SK-N-SH (cell line): ENCODE results near the gene CUX1. TPM values are rescaled to one million over a fixed set of nuclear protein-coding genes. Genes with fewer than 3 reads are reported as not detected.

Experiments
- CTCF ChIA-PET: fragments of 300-600, 350-600 bp; formaldehyde crosslinking; extraction: SDS; loops from one replicate; lab custom pipeline; 2021; lab: Yijun Ruan, JAX
- POLR2A ChIA-PET: fragments of 350-600 bp; sonication (Branson Sonifier 250); formaldehyde crosslinking; extraction: SDS; loops from one replicate; lab custom pipeline; 2020; ENCODE audit warnings: antibody characterized with exemption, inconsistent platforms; lab: Yijun Ruan, JAX
- DNase-seq: peaks from one replicate; pipeline ENCODE4 v3.0.0; 2012
- H2AFZ ChIP-seq: fragments of 200-600 bp; sonication (generic); 2 replicates; pipeline ENCODE4 v1.8.1; 2016; ENCODE audit warnings: antibody characterized with exemption, mild to moderate bottlenecking, low read depth
- H3F3A ChIP-seq: fragments of 200-600 bp; sonication (generic); replicated peaks from 2 replicates; pipeline ENCODE3; 2016; ENCODE audit warnings: antibody characterized with exemption, mild to moderate bottlenecking; ENCODE audit not compliant: insufficient read depth
- H3K27ac ChIP-seq, 2 experiments: fragments of 200-500 bp in 1 of 2; fragments of 200-600 bp in 1 of 2; sonication (Bioruptor generic) in 1 of 2; sonication (generic), shearing (Covaris generic) in 1 of 2; 2 replicates each; pipeline versions ENCODE4 v1.5.1 to v1.6.1; 2014 to 2016; ENCODE audit warnings: low read depth in 2 of 2, inconsistent platforms in 1 of 2, low read length in 1 of 2, mild to moderate bottlenecking in 1 of 2, mixed read lengths in 1 of 2
- H3K27me3 ChIP-seq: fragments of 200-600 bp; sonication (generic), shearing (Covaris generic); 2 replicates; pipeline ENCODE4 v1.6.1; 2016; ENCODE audit warnings: mixed run types; ENCODE audit not compliant: insufficient read depth
- H3K36me3 ChIP-seq, 2 experiments: fragments of 200-500 bp in 1 of 2; fragments of 200-600 bp in 1 of 2; sonication (Bioruptor generic) in 1 of 2; sonication (generic) in 1 of 2; replicated peaks in 1 of 2; 2 replicates each; pipeline versions ENCODE3 to v1.5.1; 2014 to 2016; ENCODE audit warnings: low read length in 1 of 2, mild to moderate bottlenecking in 1 of 2; ENCODE audit not compliant: insufficient read depth in 2 of 2, control insufficient read depth in 1 of 2
- H3K4me1 ChIP-seq, 2 experiments: fragments of 200-500 bp in 1 of 2; fragments of 200-600 bp in 1 of 2; sonication (Bioruptor generic) in 1 of 2; sonication (generic), shearing (Covaris generic) in 1 of 2; 2 replicates each; pipeline versions ENCODE4 v1.5.1 to v1.6.1; 2014 to 2016; ENCODE audit warnings: low read depth in 1 of 2, low read length in 1 of 2, mixed run types in 1 of 2; ENCODE audit not compliant: insufficient read depth in 2 of 2, control insufficient read depth in 1 of 2
- H3K4me2 ChIP-seq: fragments of 200-600 bp; sonication (generic), shearing (Covaris generic); 2 replicates; pipeline ENCODE4 v1.6.1; 2017; ENCODE audit warnings: mixed run types
- H3K4me3 ChIP-seq, 2 experiments: fragments of 200-500 bp in 1 of 2; fragments of 200-600 bp in 1 of 2; sonication (Bioruptor generic) in 1 of 2; sonication (generic), shearing (Covaris generic) in 1 of 2; 2 replicates each; pipeline versions ENCODE4 v1.5.1 to v1.8.1; 2014 to 2016; ENCODE audit warnings: low read depth in 2 of 2, inconsistent platforms in 1 of 2, low read length in 1 of 2, mild to moderate bottlenecking in 1 of 2, mixed read lengths in 1 of 2, moderate library complexity in 1 of 2
- H3K79me2 ChIP-seq: fragments of 200-600 bp; sonication (generic); 2 replicates; pipeline ENCODE4 v1.8.1; 2017; ENCODE audit warnings: mild to moderate bottlenecking; ENCODE audit not compliant: insufficient read depth
- H3K9ac ChIP-seq: fragments of 200-600 bp; sonication (generic); 2 replicates; pipeline ENCODE4 v1.6.1; 2017; ENCODE audit warnings: mixed run types
- H3K9me2 ChIP-seq: fragments of 200-600 bp; sonication (generic); 2 replicates; pipeline ENCODE4 v1.6.1; 2017; ENCODE audit warnings: mixed run types
- H3K9me3 ChIP-seq: fragments of 200-600 bp; sonication (generic); 2 replicates; pipeline ENCODE4 v1.6.1; 2017; ENCODE audit warnings: mixed run types, mild to moderate bottlenecking, moderate library complexity
- H4K20me1 ChIP-seq: fragments of 200-600 bp; sonication (generic); 2 replicates; pipeline ENCODE4 v1.6.1; 2017; ENCODE audit warnings: mild to moderate bottlenecking, mixed run types; ENCODE audit not compliant: insufficient read depth
- EP300 ChIP-seq, 2 experiments: IDR thresholded peaks; 2 replicates each; pipeline versions ENCODE4 v1.4.0 to v1.6.1; 2012; ENCODE audit warnings: borderline replicate concordance in 1 of 2, low read depth in 1 of 2, low read length in 1 of 2
- FOSL2 ChIP-seq: IDR thresholded peaks from 2 replicates; pipeline ENCODE4 v1.4.0; 2012; ENCODE audit warnings: low read depth, mild to moderate bottlenecking, moderate library complexity, borderline replicate concordance
- FOXJ3 ChIP-seq: sonication (generic); formaldehyde crosslinking; IDR thresholded peaks from 2 replicates; pipeline ENCODE4 v1.5.1; 2020; ENCODE audit warnings: mild to moderate bottlenecking, missing genetic modification reagents
- GABPA ChIP-seq: IDR thresholded peaks from 2 replicates; pipeline ENCODE4 v1.4.0; 2012; ENCODE audit warnings: low read depth, mild to moderate bottlenecking
- GATA2 ChIP-seq: sonication (generic); formaldehyde crosslinking; IDR thresholded peaks from 2 replicates; pipeline ENCODE4 v1.5.0; 2020; ENCODE audit warnings: mild to moderate bottlenecking, missing genetic modification reagents
- POLR2AphosphoS5 ChIP-seq: IDR thresholded peaks from 2 replicates; pipeline ENCODE4 v1.6.1; 2012; ENCODE audit warnings: low read depth, low read length
- RAD21 ChIP-seq: IDR thresholded peaks from 2 replicates; pipeline ENCODE4 v1.6.1; 2012; ENCODE audit warnings: mild to moderate bottlenecking, low read length
- RXRA ChIP-seq: IDR thresholded peaks from 2 replicates; pipeline ENCODE4 v1.4.0; 2012; ENCODE audit warnings: low read depth, mild to moderate bottlenecking, borderline replicate concordance
- TCF12 ChIP-seq: IDR thresholded peaks from 2 replicates; pipeline ENCODE4 v1.4.0; 2012
- TEAD4 ChIP-seq: IDR thresholded peaks from 2 replicates; pipeline ENCODE4 v1.4.0; 2012; ENCODE audit warnings: mild to moderate bottlenecking, borderline replicate concordance; ENCODE audit not compliant: insufficient read depth
- WGBS: methylation state at CpG from one replicate; pipeline ENCODE4 v1.1.6; 2017; ENCODE audit warnings: low lambda C conversion rate; 5-methylcytosine and 5-hydroxymethylcytosine counted together
- polyA plus RNA-seq, 3 experiments: library from polyadenylated mRNA; depleted of rRNA; stranded (reverse); fragments of >200 nt; gene quantifications; 2 replicates each; pipeline ENCODE4 v1.2.3, GENCODE V29; 2012
- TF ChIP-seq, protein P1 (sequence below): fragments of 200-600 bp; sonication (generic); IDR thresholded peaks from 2 replicates; pipeline ENCODE4 v1.6.1; 2017; ENCODE audit warnings: antibody characterized with exemption, mild to moderate bottlenecking, moderate library complexity
- TF ChIP-seq, protein P2 (sequence below): IDR thresholded peaks from 2 replicates; pipeline ENCODE4 v1.6.1; 2012; ENCODE audit warnings: mild to moderate bottlenecking, low read depth, low read length, moderate library complexity
- TF ChIP-seq, protein P3 (sequence below): IDR thresholded peaks from 2 replicates; pipeline ENCODE4; 2012
- TF ChIP-seq, protein P4 (sequence below): IDR thresholded peaks from 2 replicates; pipeline ENCODE4 v1.4.0; 2012; ENCODE audit warnings: low read depth, borderline replicate concordance
- TF ChIP-seq, protein P5 (sequence below): IDR thresholded peaks from 2 replicates; pipeline ENCODE4 v1.4.0; 2012; ENCODE audit warnings: low read depth

Gene CUX1
- polyA plus RNA-seq, 1 of the 3 experiments (the other 2 are of a cell fraction), result 68.6 TPM

DNA sequence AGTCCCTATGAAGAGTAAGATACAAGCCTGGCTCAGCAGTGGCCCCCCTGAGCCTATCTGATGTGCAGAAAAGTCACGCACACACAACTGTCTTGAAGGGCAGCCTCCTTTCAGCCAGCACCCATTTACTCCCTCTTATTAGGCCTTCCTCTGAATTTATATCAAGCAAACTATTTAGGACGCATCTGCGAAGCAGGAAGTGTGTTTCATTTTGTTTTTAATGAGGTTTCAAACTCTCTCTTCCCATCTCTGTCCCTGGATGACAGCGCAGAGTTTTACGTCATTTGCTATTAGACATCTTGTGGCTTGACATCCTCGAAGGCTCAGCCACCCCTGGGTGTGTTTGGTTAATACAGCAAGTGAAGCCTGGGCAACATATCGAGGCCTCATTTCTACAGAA is 79.5 kb downstream of the CUX1 start:
- Histone ChIP-seq H3K9me2 (no peaks in the 10 kb centered on the region), H2AFZ (no peak overlapping the region), H3K79me2 (peaks cover 93% of the 10 kb centered on the region), H3K4me1 (peaks cover 21 to 22% of the 10 kb centered on the region in 2 experiments; a peak in 3 of 4 replicates), H3K36me3 (no peaks in the 10 kb centered on the region), H3K9ac (no peak overlapping the region), H3K27me3 (no peaks in the 10 kb centered on the region), H3K9me3 (no peaks in the 10 kb centered on the region), H3K27ac (no peak overlapping the region), H3F3A (no peaks in the 10 kb centered on the region), H3K4me2 (no peak overlapping the region), H3K4me3 (no peak overlapping the region), H4K20me1 (peaks cover 53% of the 10 kb centered on the region)
- WGBS, result 96% methylated on average over 7 of the region's 7 CpGs
- ChIA-PET POLR2A (no interaction called here), CTCF (interaction anchor here (0.6 to 1.5 kb wide), 5 partner anchors 16 to 274 kb away, joined by 3 to 4 read pairs (median 3); no protein-coding TSS in a partner anchor)
- DNase-seq, result no peak
- no peak for TF ChIP-seq RXRA
- TF ChIP-seq, protein P1, sequence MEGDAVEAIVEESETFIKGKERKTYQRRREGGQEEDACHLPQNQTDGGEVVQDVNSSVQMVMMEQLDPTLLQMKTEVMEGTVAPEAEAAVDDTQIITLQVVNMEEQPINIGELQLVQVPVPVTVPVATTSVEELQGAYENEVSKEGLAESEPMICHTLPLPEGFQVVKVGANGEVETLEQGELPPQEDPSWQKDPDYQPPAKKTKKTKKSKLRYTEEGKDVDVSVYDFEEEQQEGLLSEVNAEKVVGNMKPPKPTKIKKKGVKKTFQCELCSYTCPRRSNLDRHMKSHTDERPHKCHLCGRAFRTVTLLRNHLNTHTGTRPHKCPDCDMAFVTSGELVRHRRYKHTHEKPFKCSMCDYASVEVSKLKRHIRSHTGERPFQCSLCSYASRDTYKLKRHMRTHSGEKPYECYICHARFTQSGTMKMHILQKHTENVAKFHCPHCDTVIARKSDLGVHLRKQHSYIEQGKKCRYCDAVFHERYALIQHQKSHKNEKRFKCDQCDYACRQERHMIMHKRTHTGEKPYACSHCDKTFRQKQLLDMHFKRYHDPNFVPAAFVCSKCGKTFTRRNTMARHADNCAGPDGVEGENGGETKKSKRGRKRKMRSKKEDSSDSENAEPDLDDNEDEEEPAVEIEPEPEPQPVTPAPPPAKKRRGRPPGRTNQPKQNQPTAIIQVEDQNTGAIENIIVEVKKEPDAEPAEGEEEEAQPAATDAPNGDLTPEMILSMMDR, result no peak

DNA sequence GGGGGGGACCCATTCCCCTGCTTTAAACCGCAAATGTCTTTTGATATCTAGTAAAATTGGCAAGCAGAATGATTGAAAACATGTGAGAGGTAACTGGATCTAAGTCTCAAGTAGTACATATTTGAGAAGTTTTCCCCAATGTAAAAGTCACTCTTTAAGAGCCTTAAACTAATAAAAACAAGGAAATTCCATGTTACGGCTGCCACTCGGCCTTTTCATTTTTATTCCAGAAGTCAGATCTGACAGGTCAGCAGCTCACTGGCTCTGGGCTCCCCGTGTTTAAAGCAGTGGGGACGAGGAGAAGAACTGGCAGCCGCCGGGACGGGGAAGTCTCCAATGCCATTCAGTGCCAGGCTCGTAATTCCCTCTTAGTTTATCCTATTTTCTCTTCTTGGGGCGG is 80.7 kb downstream of the CUX1 start:
- WGBS, result 73% methylated on average over 10 of the region's 10 CpGs
- Histone ChIP-seq H3K4me2 (no peak overlapping the region), H3K79me2 (peaks cover 95% of the 10 kb centered on the region)

DNA sequence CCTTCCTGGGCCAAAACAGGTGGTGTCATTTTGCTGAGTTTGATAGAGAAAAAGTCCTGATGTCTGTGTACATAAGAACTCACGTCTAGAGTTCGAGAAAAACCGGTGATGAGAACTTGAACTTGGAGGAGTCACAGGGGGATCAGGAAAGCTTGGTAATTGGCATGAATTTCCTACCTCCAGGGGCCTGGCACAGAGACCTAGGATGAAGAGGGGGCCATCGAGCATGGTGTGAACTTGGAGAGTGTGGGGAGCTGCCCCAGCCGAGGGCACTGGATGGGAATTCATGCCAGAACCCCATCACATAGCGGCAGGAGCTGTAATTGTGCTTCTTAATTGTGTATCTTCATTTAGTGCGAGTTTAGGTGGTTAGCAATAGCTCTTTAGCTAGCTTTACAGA is 82.2 kb downstream of the CUX1 start:
- no peaks in the 10 kb centered on the region for H3K27me3 ChIP-seq
- no peaks in the 10 kb centered on the region for H3K36me3 ChIP-seq
- H3K9me3 ChIP-seq, result no peaks in the 10 kb centered on the region
- H3K4me2 ChIP-seq, result peak overlapping the region; percentile 48; the same call in 1 of the 2 replicates
- no peak for DNase-seq
- POLR2A ChIA-PET, result interaction anchor here (1.0 kb wide), 1 partner anchor 166 kb away, joined by 3 read pairs; no protein-coding TSS in a partner anchor
- H4K20me1 ChIP-seq, result peaks cover 50% of the 10 kb centered on the region
- peaks cover 95% of the 10 kb centered on the region for H3K79me2 ChIP-seq
- TF ChIP-seq, protein P2, sequence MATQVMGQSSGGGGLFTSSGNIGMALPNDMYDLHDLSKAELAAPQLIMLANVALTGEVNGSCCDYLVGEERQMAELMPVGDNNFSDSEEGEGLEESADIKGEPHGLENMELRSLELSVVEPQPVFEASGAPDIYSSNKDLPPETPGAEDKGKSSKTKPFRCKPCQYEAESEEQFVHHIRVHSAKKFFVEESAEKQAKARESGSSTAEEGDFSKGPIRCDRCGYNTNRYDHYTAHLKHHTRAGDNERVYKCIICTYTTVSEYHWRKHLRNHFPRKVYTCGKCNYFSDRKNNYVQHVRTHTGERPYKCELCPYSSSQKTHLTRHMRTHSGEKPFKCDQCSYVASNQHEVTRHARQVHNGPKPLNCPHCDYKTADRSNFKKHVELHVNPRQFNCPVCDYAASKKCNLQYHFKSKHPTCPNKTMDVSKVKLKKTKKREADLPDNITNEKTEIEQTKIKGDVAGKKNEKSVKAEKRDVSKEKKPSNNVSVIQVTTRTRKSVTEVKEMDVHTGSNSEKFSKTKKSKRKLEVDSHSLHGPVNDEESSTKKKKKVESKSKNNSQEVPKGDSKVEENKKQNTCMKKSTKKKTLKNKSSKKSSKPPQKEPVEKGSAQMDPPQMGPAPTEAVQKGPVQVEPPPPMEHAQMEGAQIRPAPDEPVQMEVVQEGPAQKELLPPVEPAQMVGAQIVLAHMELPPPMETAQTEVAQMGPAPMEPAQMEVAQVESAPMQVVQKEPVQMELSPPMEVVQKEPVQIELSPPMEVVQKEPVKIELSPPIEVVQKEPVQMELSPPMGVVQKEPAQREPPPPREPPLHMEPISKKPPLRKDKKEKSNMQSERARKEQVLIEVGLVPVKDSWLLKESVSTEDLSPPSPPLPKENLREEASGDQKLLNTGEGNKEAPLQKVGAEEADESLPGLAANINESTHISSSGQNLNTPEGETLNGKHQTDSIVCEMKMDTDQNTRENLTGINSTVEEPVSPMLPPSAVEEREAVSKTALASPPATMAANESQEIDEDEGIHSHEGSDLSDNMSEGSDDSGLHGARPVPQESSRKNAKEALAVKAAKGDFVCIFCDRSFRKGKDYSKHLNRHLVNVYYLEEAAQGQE, result no peak
- TF ChIP-seq, protein P3, sequence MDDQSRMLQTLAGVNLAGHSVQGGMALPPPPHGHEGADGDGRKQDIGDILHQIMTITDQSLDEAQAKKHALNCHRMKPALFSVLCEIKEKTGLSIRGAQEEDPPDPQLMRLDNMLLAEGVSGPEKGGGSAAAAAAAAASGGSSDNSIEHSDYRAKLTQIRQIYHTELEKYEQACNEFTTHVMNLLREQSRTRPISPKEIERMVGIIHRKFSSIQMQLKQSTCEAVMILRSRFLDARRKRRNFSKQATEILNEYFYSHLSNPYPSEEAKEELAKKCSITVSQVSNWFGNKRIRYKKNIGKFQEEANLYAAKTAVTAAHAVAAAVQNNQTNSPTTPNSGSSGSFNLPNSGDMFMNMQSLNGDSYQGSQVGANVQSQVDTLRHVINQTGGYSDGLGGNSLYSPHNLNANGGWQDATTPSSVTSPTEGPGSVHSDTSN, result no peak
- TF ChIP-seq GATA2 (CRISPR knock-in tag), result no peak
- no peak for TF ChIP-seq FOSL2
- TF ChIP-seq TEAD4, result no peak
- no peak for TF ChIP-seq POLR2AphosphoS5
- TF ChIP-seq EP300 (IDR thresholded peaks at IDR 0.05; ENCODE audit: borderline replicate concordance in 1 of 2, low read depth in 1 of 2, low read length in 1 of 2), result no peak
- TF ChIP-seq, protein P4, sequence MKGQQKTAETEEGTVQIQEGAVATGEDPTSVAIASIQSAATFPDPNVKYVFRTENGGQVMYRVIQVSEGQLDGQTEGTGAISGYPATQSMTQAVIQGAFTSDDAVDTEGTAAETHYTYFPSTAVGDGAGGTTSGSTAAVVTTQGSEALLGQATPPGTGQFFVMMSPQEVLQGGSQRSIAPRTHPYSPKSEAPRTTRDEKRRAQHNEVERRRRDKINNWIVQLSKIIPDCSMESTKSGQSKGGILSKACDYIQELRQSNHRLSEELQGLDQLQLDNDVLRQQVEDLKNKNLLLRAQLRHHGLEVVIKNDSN, result no peak
- TF ChIP-seq, protein P5, sequence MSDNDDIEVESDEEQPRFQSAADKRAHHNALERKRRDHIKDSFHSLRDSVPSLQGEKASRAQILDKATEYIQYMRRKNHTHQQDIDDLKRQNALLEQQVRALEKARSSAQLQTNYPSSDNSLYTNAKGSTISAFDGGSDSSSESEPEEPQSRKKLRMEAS, result no peak
- no peak for TF ChIP-seq FOXJ3
- TF ChIP-seq, all 33 proteins: peak for 0
- 83% methylated on average over 7 of the region's 7 CpGs for WGBS
- H3K9me2 ChIP-seq, result no peaks in the 10 kb centered on the region
- CTCF ChIA-PET, result interaction anchor here (1.0 to 1.7 kb wide), 6 partner anchors 16 to 156 kb away, joined by 3 to 7 read pairs (median 4); no protein-coding TSS in a partner anchor
- peak overlapping the region in 1 of 2 experiments; percentile 16; a peak in 1 of 4 replicates for H3K27ac ChIP-seq
- H3F3A ChIP-seq, result no peaks in the 10 kb centered on the region
- peak overlapping the region; percentile 31 to 33; a peak in 2 of 4 replicates for H3K4me3 ChIP-seq
- H3K4me1 ChIP-seq, result peaks cover 17 to 25% of the 10 kb centered on the region in 2 experiments; a peak in 3 of 4 replicates
- H3K9ac ChIP-seq, result no peak overlapping the region
- H2AFZ ChIP-seq, result no peak overlapping the region

More for the DNA sequence above, 80.7 kb downstream of the CUX1 start:
- no peaks in the 10 kb centered on the region for H3K9me2 ChIP-seq
- H4K20me1 ChIP-seq, result peaks cover 53% of the 10 kb centered on the region
- H3K4me1 ChIP-seq, result peaks cover 17 to 23% of the 10 kb centered on the region in 2 experiments; a peak in 3 of 4 replicates
- POLR2A ChIA-PET, result no interaction called here
- TF ChIP-seq RAD21 (no peak), GABPA (no peak), TCF12 (peak; percentile 52)
- H3K36me3 ChIP-seq, result no peaks in the 10 kb centered on the region
- H3K4me3 ChIP-seq, result no peak overlapping the region
- H2AFZ ChIP-seq, result no peak overlapping the region
- H3K9ac ChIP-seq, result no peak overlapping the region
- peak overlapping the region in 1 of 2 experiments; percentile 23; a peak in 1 of 4 replicates for H3K27ac ChIP-seq
- CTCF ChIA-PET, result interaction anchor here (0.6 to 1.1 kb wide), 3 partner anchors 84 to 294 kb away, joined by 3 to 4 read pairs (median 3); no protein-coding TSS in a partner anchor
- no peaks in the 10 kb centered on the region for H3F3A ChIP-seq
- no peaks in the 10 kb centered on the region for H3K27me3 ChIP-seq
- no peaks in the 10 kb centered on the region for H3K9me3 ChIP-seq
- no peak for DNase-seq
